Superior temporal gyrus (tissue), 1 donor: ENCODE measurements around the gene TEAD1.

Experiments
- DNase-seq: peaks from one replicate; pipeline ENCODE4 v3.0.0-alpha.2; 2016; ENCODE audit errors: extremely low spot score

Gene TEAD1

DNA sequence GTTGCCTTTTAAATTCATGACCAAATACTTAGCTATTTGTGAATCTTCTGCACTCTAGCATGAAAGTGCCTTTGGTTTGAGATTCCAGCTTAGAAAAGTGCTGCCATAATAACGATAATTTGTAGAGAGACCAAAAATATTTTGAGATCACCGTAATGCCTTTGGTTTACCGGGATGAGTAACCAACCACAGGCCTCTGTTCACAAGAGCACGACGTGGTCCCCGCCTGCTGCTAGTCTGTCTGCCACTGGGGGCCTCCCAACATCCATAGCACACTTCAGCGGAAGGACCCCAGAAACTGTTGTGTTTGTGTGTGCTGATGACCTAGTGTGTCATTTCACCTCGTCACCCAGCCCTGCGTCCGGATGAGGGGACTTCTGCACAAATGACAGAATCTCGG, 267.9 kb downstream of the TEAD1 start:
- no peak for DNase-seq

DNA sequence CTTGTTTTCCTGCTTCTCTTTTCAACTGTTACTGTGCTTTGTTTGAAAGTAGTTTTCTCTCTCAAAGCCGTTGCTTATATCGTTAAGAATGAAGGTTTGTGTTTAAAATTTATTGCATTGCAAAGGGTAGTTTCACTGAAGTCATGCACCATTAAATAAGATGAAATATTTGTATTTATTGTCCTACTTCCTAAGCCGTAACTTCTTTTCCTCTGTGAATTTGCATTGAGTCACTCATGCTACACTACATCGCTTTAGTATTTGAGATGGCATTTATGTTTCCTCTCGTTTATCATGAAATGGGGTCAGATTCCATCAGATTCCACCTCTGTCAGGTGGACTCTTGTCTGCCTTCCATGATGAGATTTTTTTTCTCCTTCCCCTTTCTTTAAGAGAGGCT, 269.1 kb downstream of the TEAD1 start:
- no peak for DNase-seq

DNA sequence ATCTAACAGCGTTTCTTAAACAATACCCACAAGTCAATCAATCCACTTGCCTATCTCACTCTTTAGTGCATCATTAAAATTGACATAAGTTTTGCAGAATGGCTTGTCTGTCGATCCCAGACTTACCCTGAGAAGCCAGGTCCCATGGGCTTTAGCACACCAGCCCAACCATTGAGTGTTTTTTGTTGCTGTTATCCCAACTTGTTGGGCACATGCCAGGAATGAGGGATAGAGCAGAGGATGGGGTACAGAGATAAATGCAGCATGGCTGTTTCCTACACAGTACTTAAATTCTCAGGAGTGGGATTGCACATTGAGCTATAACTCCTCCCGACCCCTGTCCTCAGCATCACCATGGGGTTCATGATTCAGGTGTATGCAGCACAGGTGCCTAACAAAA, 270.7 kb downstream of the TEAD1 start:
- no peak for DNase-seq

DNA sequence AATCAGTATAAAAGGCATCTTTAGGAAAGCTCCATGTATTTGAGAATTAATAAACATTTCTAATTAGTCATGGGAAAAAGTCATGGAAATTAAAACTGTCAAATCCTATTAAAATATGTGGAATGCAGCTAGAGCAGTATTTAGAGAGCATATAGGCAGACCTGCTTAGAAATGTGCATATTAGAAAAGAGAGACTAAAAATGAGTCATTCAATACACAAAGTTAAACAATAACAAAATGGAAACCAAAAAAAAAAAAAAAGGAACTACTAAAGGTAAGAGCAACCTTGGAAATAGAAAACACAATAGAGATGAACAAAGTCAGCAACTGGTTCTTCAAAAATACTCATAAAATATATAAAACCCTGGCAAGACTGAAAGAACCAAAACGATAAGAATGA, 275.2 kb downstream of the TEAD1 start:
- DNase-seq: no peak

DNA sequence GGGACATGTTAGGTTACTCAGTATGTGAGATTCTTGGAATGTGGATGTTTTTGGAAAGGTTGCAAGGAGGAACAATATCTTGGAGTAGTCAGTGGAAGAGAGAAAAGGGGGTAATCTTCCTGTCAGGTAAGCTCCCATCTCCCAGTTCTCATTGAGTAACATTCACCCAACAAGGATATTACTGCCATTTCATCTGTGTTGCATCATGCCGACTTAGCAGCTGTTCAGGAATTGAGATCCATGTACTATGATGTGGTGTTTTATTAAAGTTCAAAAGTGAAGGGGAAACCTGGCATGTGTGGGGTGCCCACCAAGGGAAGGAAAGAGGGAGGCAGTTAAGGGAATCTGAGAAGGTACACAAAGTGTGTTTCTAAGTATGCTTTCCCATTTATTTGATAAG, 276.4 kb downstream of the TEAD1 start:
- no peak for DNase-seq

DNA sequence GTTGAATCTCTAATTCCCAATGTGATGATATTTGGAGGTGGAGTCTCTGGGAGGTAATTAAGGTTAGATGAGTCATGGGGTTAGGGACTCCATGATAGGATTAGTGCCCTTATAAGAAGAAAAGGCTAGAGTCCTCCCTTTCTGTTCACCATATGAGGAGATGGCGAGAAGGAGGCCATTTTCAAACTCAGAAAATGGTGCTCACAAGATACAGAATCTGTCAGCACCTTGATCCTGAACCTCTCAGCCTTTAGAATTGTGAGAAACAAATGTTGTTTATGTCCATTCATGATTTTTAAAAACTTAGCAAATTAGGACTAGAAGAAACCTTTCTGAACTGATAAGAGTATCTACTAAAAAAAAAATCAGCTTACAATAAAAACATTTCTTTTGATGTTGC, 277.2 kb downstream of the TEAD1 start:
- DNase-seq: no peak

DNA sequence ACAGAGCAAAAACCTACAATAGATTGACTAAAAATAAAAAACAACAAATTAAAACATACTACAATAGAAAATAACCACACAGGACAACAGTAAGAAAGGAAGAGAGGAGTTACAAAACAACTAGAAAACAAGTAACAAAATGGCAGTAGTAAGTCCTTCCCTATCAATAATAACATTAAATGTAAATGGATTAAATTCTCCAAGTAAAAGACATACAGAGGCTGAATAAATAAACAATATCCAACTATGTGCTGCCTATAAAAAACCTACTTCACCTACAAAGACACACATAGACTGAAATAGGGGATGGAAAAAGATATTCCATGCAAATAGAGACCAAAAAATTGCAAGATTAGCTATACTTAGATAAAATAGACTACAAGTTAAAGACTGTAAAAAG, 277.9 kb downstream of the TEAD1 start:
- no peak for DNase-seq

DNA sequence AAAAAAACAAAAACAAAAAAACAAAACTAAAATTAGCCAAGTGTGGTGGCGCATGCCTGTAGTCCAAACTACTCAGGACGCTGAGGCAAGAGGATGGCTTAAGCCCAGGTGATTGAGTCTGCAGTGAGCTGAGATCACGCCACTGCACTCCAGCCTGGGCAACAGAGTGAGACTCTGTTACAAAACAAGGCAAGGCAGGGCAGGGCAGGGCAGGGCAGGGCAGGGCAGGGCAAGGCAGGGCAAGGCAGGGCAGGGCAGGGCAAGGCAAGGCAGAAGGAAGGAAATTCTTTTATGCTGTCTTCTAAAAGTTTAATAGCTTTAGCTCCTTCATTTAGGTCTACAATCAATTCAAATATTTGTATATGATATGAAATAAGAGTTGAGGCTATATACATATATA, 284.8 kb downstream of the TEAD1 start:
- DNase-seq: no peak

DNA sequence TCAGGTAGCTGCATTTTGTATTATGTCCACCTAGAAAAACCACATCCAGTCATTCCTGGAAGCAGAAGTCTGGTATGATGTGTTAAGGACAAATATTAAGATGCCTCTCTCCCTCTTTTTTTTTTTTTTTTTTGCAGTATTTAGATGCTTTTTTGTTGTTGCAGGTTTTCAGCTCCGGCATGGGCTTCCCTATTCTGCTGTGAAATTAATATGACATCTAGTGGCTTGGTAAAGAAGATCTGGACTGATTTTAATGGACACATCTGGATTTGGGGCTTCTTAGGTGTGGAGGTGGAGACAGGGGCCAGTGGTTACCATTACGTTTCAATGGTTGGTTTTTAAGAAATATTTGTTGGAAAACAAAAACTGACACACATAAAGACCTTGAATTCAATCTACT, 287.4 kb downstream of the TEAD1 start:
- no peak for DNase-seq

DNA sequence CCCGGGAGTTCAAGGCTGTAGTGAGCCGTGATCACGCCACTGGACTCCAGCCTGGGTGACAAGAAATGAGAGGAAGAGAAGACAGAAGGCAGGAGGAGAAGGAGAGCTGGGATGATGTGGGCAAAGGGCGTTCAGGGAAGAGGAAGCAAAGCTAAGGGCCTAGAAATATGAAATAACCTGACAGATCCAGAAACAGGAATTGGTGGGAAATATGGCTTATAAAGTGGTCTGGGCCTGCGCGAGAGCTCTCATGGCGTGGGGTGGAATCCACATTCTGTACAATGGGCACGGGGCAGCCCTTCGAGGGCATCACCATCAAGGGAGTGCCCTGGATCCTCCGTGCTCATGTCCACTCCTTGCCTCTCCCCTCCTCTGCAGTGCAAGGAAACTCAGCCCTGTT, 288.1 kb downstream of the TEAD1 start:
- DNase-seq: no peak

DNA sequence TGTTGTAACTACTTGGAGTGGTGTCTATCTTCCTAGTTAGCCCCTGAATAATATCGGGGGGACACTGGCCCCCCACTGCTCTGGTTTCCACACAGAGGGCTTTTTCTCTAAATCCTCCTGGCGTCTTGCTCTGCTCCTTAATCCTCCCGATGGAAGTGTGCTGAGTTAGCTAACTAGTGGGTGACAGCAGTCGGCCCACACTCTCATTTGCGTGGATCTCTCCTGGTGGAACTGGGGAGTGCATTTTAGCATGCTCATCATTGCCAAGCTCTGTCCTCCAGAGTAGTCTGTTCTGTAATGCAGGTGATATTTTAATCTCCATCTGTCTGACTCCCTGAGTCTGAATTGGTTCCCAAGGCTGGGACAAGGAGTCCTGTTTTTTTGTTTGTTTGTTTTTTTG, 288.8 kb downstream of the TEAD1 start:
- DNase-seq: no peak

DNA sequence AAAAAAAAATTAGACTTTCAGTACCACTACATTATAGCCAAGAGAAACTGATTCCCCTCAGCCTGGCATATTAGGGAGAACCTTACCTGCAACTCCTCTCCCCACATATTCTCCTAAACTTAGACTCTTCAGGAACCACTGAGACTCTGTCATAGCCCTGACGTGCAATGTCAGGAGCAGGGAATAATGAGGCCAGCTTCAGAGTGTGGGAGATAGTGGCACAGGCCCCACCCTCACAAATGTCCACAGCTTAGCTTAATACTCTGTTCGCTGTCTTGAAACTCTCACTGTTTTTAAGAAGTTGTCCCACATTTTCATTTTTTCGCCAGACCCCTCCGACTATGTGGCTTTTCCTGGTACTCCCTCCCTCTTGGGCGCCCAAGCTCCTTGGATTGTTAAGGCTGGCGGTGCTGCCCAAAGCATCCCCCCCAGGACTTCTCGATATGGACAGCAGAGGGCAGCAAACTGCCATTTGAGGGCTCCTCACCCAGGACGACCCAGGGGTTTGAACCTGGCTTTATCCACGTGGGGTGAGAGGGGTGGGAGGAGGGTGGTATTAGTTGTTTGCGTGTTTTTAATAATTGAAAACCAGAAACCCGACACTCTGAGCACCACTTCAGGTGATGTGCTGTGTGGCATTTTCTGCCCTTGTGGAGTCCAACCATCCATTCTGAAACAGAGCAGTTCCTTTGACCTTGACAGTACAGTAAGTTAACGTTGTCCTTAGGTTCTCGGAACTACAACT, 289.7 kb downstream of the TEAD1 start:
- peak; percentile 85 for DNase-seq

DNA sequence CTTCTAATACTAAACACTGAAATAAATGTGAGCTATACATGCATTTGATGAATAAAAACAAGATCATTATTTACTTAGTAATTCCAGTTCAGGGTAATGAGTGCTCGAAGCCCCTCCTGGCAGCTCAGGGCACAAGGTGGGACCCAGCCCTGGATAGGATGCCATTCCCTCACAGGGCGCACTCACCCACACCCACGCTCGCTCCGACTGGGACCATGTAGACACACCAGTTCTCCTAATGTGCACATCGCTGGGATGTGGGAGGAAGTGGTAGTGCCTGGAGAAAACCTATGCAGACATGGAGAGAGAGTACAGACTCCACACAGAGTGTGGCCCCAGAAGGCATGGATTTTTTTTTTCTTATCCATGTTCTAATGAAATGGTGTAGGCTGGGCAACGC, 290.4 kb downstream of the TEAD1 start:
- DNase-seq: no peak

DNA sequence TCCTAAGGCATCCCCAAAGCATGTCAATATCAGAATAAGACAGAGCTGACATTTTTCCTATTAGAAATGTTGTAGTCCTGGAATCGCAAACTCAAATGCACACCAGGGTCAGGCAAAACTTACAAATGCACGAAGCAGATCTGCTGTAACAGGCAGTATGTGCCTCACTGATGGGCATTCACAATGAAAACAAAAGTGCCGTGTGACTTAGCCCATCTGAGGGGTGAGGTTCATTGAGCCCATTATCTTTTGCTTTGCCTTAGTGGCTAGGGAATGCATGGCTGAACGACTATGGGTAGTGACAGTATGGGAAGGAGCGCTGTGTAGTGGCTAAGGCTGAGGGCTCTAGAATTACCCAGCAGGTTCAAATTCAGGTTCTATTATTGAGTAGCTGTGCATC, 291.8 kb downstream of the TEAD1 start:
- DNase-seq: no peak

DNA sequence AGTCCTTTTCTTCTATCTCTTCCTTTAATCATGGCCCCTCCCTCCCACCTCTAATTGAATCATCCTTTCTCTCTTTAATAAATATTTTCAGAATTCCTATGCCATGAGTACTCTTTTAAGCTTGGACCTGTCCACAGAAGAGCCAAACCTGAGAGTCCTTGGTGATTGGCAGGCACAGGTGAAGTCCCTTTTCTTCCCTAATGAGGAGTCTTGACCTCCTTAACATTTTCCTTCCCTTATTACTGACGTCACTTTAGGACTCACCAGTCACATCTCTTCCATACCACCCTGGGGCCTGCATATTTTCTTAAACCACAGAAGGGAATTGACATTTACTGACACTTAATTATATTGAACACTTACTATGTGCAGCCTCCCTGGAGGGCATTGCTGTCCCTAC, 293.9 kb downstream of the TEAD1 start:
- DNase-seq: no peak

DNA sequence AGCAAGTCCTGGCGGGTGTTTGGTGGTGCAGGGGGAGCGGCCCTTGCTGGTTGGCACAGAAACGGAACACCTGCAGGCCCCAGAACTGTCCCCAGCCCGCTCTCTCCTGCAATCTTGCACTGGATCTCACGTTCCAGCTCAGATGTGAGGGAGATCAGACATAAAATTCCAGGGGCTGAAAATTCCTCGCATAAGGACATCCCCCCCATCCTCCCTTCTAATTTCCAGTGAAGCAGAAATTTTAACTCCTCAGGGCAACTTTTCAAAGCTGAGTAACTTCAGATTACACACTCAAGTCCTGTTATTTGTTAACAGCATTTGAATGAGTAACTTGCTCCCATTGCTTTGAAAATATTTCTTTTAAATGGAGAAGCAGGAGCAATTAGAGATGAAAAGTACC, 294.6 kb downstream of the TEAD1 start:
- no peak for DNase-seq

DNA sequence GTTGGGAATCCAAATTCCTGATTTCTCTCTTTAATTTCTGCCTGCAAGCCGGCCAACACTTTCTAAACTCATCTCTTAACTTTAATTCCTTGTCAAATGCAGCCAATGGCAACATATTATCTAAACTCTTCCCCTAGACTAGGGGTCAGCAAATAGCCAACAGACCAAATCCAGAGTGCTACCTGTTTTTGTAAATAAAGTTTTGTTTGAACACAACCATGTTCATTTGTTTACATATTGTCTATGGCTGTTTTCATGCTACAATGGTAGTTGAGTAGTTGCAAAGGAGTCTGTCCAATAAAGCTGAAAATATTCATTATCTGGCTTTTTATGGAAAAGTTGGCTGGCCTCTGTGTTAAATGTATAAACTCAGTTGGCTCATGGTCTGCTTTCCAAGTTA, 297.7 kb downstream of the TEAD1 start:
- no peak for DNase-seq

DNA sequence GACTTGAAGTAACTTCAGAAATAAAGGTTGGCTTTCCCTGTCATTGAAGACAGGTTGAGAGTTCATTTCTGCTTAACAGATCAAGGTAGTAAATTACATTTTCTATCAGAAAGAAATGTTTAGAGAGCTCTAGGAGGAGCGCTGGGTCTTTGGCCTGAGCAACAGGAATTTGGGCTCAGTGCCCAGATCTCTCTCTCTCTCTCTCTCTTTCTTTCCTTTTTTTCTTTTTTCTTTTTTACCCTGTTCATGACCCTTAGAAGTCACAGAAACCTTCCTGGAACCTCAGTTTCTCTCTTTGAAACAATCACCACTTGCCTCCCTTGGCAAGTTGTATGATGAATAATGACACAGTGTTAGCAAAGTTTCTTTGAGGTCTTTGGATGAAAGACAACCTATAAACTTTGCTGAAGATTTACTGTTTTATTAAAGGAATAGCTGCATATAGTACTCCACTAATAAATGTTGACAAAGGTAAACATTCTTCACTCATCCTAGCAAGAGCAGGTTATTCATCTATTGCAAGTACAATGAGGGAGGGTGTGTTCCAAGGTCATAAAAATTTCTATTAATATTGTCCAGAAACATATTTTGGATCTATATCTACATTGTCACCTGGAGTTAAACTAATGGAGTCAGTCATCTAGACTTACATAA, 299.4 kb downstream of the TEAD1 start:
- DNase-seq: no peak

DNA sequence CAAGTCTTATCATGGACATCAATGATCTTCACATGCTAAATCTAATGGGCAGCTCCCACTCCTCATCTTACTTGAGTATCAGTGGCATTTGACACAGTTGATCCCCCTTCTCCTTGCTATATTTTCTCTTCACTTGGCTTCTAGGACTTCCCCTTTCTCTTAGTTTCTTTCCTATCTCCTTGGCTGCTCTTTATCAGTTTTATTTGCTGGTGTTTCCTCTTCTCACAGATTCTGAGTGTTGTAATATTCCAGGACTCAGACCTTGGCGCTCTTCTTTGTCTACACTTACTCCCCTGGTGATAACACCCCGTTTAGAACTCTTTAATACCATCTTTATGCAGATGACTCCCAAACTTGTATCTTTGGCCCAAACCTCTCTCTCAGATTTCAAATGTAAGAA, 301.0 kb downstream of the TEAD1 start:
- DNase-seq: no peak

DNA sequence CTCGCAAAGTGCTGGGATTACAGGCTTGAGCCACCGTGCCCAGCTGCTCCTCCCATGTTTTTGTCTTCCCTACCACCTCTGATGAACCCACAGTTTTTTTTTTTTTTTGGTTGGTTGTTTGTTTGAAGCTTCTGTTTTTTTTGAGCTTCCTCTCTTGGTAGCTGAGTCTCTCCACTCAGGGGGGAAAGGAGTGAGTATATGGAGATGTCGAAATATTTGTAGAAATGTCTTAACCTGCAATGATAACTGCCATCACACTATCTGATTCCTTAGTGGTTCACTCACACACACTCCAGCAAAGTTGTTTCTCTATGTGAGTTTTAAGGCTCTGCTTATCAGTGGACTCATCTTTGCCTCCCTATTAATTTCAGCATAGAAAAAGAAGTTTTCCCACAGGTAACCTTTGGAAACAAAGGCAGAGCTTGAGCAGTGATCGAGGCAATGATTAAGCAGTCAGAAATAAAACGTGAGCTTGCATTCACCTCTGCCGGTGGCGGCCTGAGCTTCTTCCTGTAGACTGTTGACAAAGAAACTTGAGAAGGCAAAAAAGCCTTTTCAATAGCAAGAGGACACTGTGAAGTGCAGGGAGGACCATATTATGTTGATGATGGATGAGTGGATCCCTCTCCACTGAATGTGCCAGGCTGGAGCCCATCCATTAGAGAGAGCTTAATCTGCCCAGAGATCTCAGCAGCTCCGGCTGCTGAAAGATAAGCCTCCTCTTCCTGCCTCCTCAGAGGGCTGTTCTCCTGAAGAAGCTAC, 305.9 kb downstream of the TEAD1 start:
- no peak for DNase-seq

DNA sequence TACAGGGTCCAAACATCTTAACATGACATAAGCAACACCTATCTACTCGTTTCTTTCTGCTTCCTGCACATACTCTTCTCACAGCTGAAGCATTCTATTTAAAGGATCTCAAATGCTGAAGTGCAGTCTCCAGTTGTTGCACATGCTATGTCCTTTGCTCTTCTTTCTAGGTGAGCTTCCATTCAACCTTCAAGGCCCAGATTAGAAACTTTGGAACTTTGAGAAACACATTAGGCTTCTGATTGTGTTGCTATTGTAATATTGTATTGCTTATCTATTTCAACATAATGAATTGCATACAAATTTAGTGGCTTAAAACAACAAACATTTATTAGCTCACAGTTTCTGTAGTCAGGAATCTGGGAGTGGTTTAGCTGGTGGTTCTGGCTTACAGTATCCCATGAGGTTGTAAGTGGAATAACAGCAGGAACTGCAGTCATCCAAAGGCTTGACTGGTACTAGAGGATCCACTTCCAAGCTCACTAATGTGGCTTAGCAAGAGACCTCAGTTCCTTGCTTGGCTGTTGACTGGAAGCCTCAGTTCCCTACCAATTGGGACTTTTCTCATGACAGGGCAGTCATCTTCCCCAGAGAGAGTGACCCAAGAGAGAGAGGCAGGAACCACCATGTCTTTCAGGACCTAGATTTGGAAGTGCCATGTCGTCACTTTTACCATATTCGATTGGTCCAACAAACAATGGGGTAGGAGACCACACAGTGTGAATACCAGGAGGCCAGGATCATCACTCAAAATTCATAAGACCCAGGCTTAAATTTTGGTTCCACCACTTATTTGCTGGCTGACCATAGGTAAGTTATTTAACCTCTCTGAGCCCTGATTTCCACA, 307.7 kb downstream of the TEAD1 start:
- DNase-seq: no peak

DNA sequence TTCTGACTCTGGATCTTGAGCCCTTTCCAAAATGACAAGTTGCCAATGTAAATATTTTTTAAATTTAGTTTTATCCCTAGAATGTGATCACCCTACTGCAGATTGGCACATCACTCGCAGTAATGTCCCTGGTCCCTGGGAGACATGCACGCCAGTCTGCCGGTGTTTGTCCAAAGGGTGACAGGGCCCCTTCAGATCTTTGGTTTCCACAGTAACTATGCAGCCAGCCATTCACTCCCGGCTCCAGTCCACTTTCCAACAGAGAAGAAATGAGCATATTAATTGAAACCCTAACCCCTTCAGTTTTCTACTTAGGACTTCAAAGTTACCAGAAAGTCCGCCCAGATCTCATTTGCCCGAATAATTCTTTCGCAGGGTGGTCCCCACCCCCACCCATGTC, 309.1 kb downstream of the TEAD1 start:
- DNase-seq: no peak
